Neural progenitor cell (in vitro differentiated cells): ENCODE measurements around the gene DAP. TPM values are rescaled to one million over a fixed set of nuclear protein-coding genes. Genes with fewer than 3 reads are reported as not detected.

Experiments used
- DNase-seq: peaks from one replicate; pipeline ENCODE4 v3.0.0-alpha.2; 2016; ENCODE audit warnings: low spot score
- H2AFZ ChIP-seq: fragments of 200-600 bp; sonication (generic); replicated peaks from 2 replicates; pipeline ENCODE4 v1.6.1; 2016; ENCODE audit warnings: antibody characterized with exemption
- H3F3A ChIP-seq: fragments of 200-600 bp; sonication (generic); 2 replicates; pipeline ENCODE4 v1.6.1; 2016; ENCODE audit warnings: antibody characterized with exemption, low read depth
- H3K27ac ChIP-seq: fragments of 200-600 bp; sonication (generic); 2 replicates; pipeline ENCODE4 v1.5.1; 2016; ENCODE audit warnings: mild to moderate bottlenecking
- H3K27me3 ChIP-seq: fragments of 200-600 bp; sonication (generic); 2 replicates; pipeline ENCODE4 v1.6.1; 2016; ENCODE audit warnings: mild to moderate bottlenecking, moderate library complexity
- H3K36me3 ChIP-seq: fragments of 200-600 bp; sonication (generic); 2 replicates; pipeline ENCODE4 v1.5.1; 2016
- H3K4me1 ChIP-seq: fragments of 200-600 bp; sonication (generic); 2 replicates; pipeline ENCODE4 v1.6.1; 2016; ENCODE audit warnings: mixed run types
- H3K4me2 ChIP-seq: fragments of 200-600 bp; sonication (generic); 2 replicates; pipeline ENCODE4 v1.6.1; 2016
- H3K4me3 ChIP-seq: fragments of 200-600 bp; sonication (generic); 2 replicates; pipeline ENCODE4 v1.5.1; 2016
- H3K79me2 ChIP-seq: fragments of 200-600 bp; sonication (generic); 2 replicates; pipeline ENCODE4 v1.6.1; 2016; ENCODE audit warnings: low read depth
- H3K9ac ChIP-seq: fragments of 200-600 bp; sonication (generic); 2 replicates; pipeline ENCODE4 v1.6.1; 2016
- H3K9me3 ChIP-seq: fragments of 200-600 bp; sonication (generic); 2 replicates; pipeline ENCODE4 v1.5.1; 2016; ENCODE audit warnings: low read depth
- H4K20me1 ChIP-seq: fragments of 200-600 bp; sonication (generic); 2 replicates; pipeline ENCODE4 v1.6.1; 2016; ENCODE audit warnings: low read depth
- H3K27ac Mint-ChIP-seq: 3 replicates; pipeline ENCODE4 v1.8.0; 2021; ENCODE audit warnings: mixed read lengths
- H3K27me3 Mint-ChIP-seq: 2 replicates; pipeline ENCODE4 v1.8.0; 2022; ENCODE audit warnings: low read depth, mild to moderate bottlenecking, inconsistent platforms, moderate library complexity, mixed read lengths; ENCODE audit not compliant: insufficient read depth
- H3K36me3 Mint-ChIP-seq: 3 replicates; pipeline ENCODE4 v1.8.0; 2021; ENCODE audit warnings: mixed read lengths
- H3K4me1 Mint-ChIP-seq: 3 replicates; pipeline ENCODE4 v1.8.0; 2021; ENCODE audit warnings: mixed read lengths
- H3K4me3 Mint-ChIP-seq: 3 replicates; pipeline ENCODE4 v1.8.0; 2021; ENCODE audit warnings: mild to moderate bottlenecking, moderate library complexity, mixed read lengths
- H3K9me3 Mint-ChIP-seq: 3 replicates; pipeline ENCODE4 v1.8.0; 2020; ENCODE audit warnings: mixed read lengths
- CTCF ChIP-seq: fragments of 200-600 bp; sonication (generic); IDR thresholded peaks from 2 replicates; pipeline ENCODE4 v1.5.1; 2017; ENCODE audit warnings: antibody characterized with exemption, mild to moderate bottlenecking
- EZH2 ChIP-seq: fragments of 200-600 bp; sonication (generic); IDR thresholded peaks from 2 replicates; pipeline ENCODE4 v1.6.1; 2017; ENCODE audit warnings: antibody characterized with exemption, mild to moderate bottlenecking, moderate library complexity
- EZH2phosphoT487 ChIP-seq: fragments of 200-600 bp; sonication (generic); IDR thresholded peaks from 2 replicates; pipeline ENCODE4 v1.6.1; 2017; ENCODE audit warnings: antibody characterized with exemption
- total RNA-seq: library from RNA; depleted of rRNA; stranded (reverse); fragments of >200 nt; gene quantifications from 2 replicates; pipeline ENCODE4 v1.2.3, GENCODE V29; 2015; ENCODE audit warnings: low replicate concordance

DAP gene
- total RNA-seq, 1 donor from 2014 or later: 12.2 TPM

DNA sequence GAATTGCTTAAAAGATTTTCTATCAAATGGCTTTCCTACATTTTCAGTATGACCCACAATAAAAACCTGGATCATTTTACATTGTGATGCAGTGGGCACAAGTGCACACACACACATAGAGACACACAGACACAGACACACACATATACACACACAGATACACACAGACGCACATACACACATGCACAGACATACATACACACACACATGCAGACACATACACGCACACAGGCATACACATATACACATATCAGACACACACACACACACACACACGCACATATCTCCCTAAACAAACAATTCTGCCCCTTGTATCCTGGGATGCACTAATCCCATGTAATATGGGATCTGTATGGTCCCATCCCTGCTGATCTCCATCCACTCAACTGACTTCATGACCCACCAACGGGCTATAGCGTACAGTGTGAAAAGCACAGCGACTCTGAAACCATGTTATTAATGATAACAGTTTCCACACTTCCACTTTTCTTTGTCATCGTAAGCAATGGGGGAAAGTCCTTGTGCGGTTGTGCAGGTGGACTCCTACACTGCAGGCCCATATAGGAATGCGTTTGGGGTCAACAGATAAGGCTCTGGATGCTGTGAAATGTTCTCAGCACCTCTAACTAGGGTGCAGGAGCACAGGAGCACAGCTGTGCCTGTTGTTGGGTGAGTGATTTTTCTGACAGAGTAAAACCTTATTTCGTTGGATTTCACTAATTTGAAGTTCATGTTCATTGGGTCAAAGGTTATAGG lies 52.7 kb downstream of the DAP start:
- H3K9me3 ChIP-seq: no peaks in the 10 kb centered on the region
- H3K36me3 Mint-ChIP-seq: peaks cover 10% of the 10 kb centered on the region
- no peak overlapping the region for H3K4me3 Mint-ChIP-seq
- no peaks in the 10 kb centered on the region for H3K4me1 ChIP-seq
- peaks cover 5% of the 10 kb centered on the region for H3K27me3 Mint-ChIP-seq
- H3K9me3 Mint-ChIP-seq: peaks cover 1% of the 10 kb centered on the region
- H3K4me3 ChIP-seq: no peak overlapping the region
- peaks cover 17% of the 10 kb centered on the region for H3K4me1 Mint-ChIP-seq
- no peak overlapping the region for H2AFZ ChIP-seq
- H3K27ac ChIP-seq: no peak overlapping the region
- no peak overlapping the region for H3K4me2 ChIP-seq
- no peaks in the 10 kb centered on the region for H3K27me3 ChIP-seq
- no peak for DNase-seq
- H3K79me2 ChIP-seq: no peaks in the 10 kb centered on the region
- H3K27ac Mint-ChIP-seq: no peak overlapping the region
- no peaks in the 10 kb centered on the region for H3F3A ChIP-seq
- peaks cover 31% of the 10 kb centered on the region for H4K20me1 ChIP-seq
- H3K36me3 ChIP-seq: no peaks in the 10 kb centered on the region
- TF ChIP-seq EZH2 (no peak), CTCF (no peak), EZH2phosphoT487 (no peak)
- no peak overlapping the region for H3K9ac ChIP-seq

GRCh38 chr5:10707198-10708142 lies 53.6 kb downstream of the DAP start:
- Mint-ChIP-seq H3K4me3 (no peak overlapping the region), H3K36me3 (peaks cover 8% of the 10 kb centered on the region), H3K4me1 (peaks cover 17% of the 10 kb centered on the region), H3K9me3 (no peaks in the 10 kb centered on the region), H3K27ac (no peak overlapping the region), H3K27me3 (peaks cover 3% of the 10 kb centered on the region)
- Histone ChIP-seq H2AFZ (no peak overlapping the region), H3K79me2 (no peaks in the 10 kb centered on the region), H3K9ac (no peak overlapping the region), H4K20me1 (peaks cover 36% of the 10 kb centered on the region), H3K4me1 (no peaks in the 10 kb centered on the region), H3K36me3 (no peaks in the 10 kb centered on the region), H3F3A (no peaks in the 10 kb centered on the region), H3K4me2 (no peak overlapping the region), H3K9me3 (no peaks in the 10 kb centered on the region), H3K4me3 (no peak overlapping the region), H3K27ac (no peak overlapping the region), H3K27me3 (no peaks in the 10 kb centered on the region)
- DNase-seq: no peak
- no peak for TF ChIP-seq EZH2phosphoT487
- TF ChIP-seq EZH2: no peak
- no peak for TF ChIP-seq CTCF

DNA sequence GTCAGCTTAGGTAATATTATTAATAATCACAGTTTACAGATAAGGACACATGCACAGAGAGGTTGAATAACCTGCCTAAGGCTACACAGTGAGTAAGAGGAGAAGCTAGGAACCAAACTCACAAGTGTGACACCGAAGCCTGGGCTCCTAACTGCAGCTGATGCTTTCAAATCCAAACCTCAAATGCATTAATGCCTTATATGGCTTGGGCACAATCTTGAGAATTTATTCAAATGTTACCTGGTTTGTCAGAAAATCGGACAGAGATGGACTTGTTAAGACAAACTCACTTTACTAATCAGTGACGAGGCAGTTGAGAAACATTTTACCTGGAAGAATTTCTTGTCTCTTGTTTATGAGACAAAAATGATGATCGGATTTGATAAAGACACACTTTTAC lies 54.7 kb downstream of the DAP start:
- H4K20me1 ChIP-seq: peaks cover 41% of the 10 kb centered on the region
- peaks cover 3% of the 10 kb centered on the region for H3K27me3 Mint-ChIP-seq
- H3K4me1 Mint-ChIP-seq: peaks cover 17% of the 10 kb centered on the region

More for the DNA sequence above, 54.7 kb downstream of the DAP start:
- Histone ChIP-seq H3F3A (no peaks in the 10 kb centered on the region), H3K36me3 (no peaks in the 10 kb centered on the region), H3K4me2 (no peak overlapping the region), H3K27ac (no peak overlapping the region), H3K9me3 (no peaks in the 10 kb centered on the region), H3K79me2 (no peaks in the 10 kb centered on the region), H2AFZ (no peak overlapping the region), H3K4me1 (no peaks in the 10 kb centered on the region), H3K9ac (no peak overlapping the region), H3K4me3 (no peak overlapping the region), H3K27me3 (no peaks in the 10 kb centered on the region)
- Mint-ChIP-seq H3K27ac (no peak overlapping the region), H3K36me3 (peaks cover 7% of the 10 kb centered on the region), H3K4me3 (no peak overlapping the region), H3K9me3 (no peaks in the 10 kb centered on the region)
- DNase-seq: no peak
- TF ChIP-seq EZH2phosphoT487: no peak
- TF ChIP-seq EZH2: no peak
- TF ChIP-seq CTCF: no peak
